Endodermal cell (in vitro differentiated cells): ENCODE data around the gene EMID1. TPM values are rescaled to one million over a fixed set of nuclear protein-coding genes. Genes with fewer than 3 reads are reported as not detected.

ENCODE experiments used
- DNase-seq: peaks from one replicate; pipeline ENCODE4 v3.0.0-alpha.2; 2017
- H3K27ac ChIP-seq: 2 replicates; pipeline ENCODE4 v1.5.1; 2013; ENCODE audit warnings: mild to moderate bottlenecking, low read depth, low read length, moderate library complexity
- H3K27me3 ChIP-seq: 2 replicates; pipeline ENCODE4 v1.6.1; 2013; ENCODE audit warnings: mild to moderate bottlenecking, low read length, moderate library complexity; ENCODE audit not compliant: insufficient read depth, control insufficient read depth, poor library complexity, severe bottlenecking
- H3K36me3 ChIP-seq: 2 replicates; pipeline ENCODE4 v1.7.0; 2013; ENCODE audit warnings: mild to moderate bottlenecking, low read length, moderate library complexity; ENCODE audit not compliant: control insufficient read depth, insufficient read depth
- H3K4me1 ChIP-seq: one replicate; pipeline ENCODE4 v1.7.0; 2013; ENCODE audit warnings: low read length; ENCODE audit not compliant: control insufficient read depth, insufficient read depth
- H3K4me3 ChIP-seq: 2 replicates; pipeline ENCODE4 v1.5.1; 2013; ENCODE audit warnings: mild to moderate bottlenecking, low read length, moderate library complexity
- H3K9ac ChIP-seq: 2 replicates; pipeline ENCODE4 v1.6.1; 2013; ENCODE audit warnings: mild to moderate bottlenecking, low read length, moderate library complexity; ENCODE audit not compliant: poor library complexity, severe bottlenecking; ENCODE audit errors: extremely low read depth
- H3K9me3 ChIP-seq: 2 replicates; pipeline ENCODE4 v1.6.1; 2013; ENCODE audit warnings: mild to moderate bottlenecking, low read length, moderate library complexity; ENCODE audit not compliant: control insufficient read depth
- H3K27ac Mint-ChIP-seq: 2 replicates; pipeline ENCODE4 v1.8.0; 2020; ENCODE audit warnings: mixed read lengths
- H3K27me3 Mint-ChIP-seq: 2 replicates; pipeline ENCODE4 v1.8.0; 2021; ENCODE audit warnings: mild to moderate bottlenecking, mixed read lengths; ENCODE audit not compliant: insufficient read depth
- H3K36me3 Mint-ChIP-seq: 2 replicates; pipeline ENCODE4 v1.8.0; 2020; ENCODE audit warnings: low read depth, mixed read lengths
- H3K4me1 Mint-ChIP-seq: 2 replicates; pipeline ENCODE4 v1.8.0; 2020; ENCODE audit warnings: mixed read lengths
- H3K4me3 Mint-ChIP-seq: 2 replicates; pipeline ENCODE4 v1.8.0; 2020; ENCODE audit warnings: mild to moderate bottlenecking, moderate library complexity, mixed read lengths
- H3K9me3 Mint-ChIP-seq: 2 replicates; pipeline ENCODE4 v1.8.0; 2020; ENCODE audit warnings: mild to moderate bottlenecking, mixed read lengths
- WGBS, 2 experiments: methylation state at CpG; one replicate each; pipeline versions ENCODE4 v1.1.5 to v1.1.7; 2013; ENCODE audit warnings: missing lambda C conversion rate in 2 of 2, mixed read lengths in 1 of 2; ENCODE audit not compliant: insufficient coverage in 1 of 2, insufficient read length in 1 of 2; 5-methylcytosine and 5-hydroxymethylcytosine counted together
- total RNA-seq, 2 donors: library from RNA; stranded (reverse); fragmentation: NEBNext Ultra II Directional in 1 of 2; extraction: Animal tissue kit (Norgen Biotek cat#: 25700) in 1 of 2; gene quantifications; 2 replicates in 1 of 2; 3 replicates in 1 of 2; pipeline ENCODE4 v1.2.1, GENCODE V29; 2021
- TF ChIP-seq, protein P1 (sequence below): fragments of 200-600 bp; sonication (generic); conservative IDR thresholded peaks from 2 replicates; pipeline ENCODE4 v1.5.0; 2021; ENCODE audit warnings: antibody characterized with exemption, mild to moderate bottlenecking

EMID1 gene
- total RNA-seq, 2 donors from 2014 or later: 19.8 to 41.8 TPM

DNA sequence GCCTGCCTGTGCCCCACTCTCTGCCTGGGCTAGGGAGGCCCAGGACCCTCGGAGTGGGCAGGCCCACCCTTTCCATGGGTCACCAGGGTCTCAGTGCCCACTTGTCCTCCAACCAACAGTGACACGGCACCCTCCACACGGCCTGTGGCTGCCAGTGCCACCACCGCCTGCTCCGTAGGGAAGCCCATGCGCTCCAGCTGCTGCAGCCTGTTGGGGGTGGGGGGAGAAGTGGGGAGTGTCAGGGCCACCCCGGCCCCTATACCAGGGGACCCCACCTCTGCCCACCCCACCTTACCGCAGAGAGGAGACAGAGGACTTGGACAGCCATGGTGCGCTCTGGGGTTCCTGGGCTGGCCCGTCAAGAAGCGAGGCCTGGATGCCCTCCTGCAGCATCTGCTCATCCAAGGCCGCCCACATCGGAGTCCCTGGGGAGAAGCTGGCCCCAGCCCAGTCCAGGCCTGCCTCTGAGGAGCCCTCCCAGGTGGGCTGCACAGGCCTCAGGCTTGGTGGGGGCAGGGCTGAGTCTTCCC lies 54.4 kb downstream of the EMID1 start:
- Histone ChIP-seq H3K4me1 (no peaks in the 10 kb centered on the region), H3K9ac (no peak overlapping the region), H3K4me3 (no peak overlapping the region), H3K36me3 (peaks cover 11% of the 10 kb centered on the region), H3K27ac (no peak overlapping the region), H3K9me3 (no peaks in the 10 kb centered on the region), H3K27me3 (no peaks in the 10 kb centered on the region)
- TF ChIP-seq, protein P1, sequence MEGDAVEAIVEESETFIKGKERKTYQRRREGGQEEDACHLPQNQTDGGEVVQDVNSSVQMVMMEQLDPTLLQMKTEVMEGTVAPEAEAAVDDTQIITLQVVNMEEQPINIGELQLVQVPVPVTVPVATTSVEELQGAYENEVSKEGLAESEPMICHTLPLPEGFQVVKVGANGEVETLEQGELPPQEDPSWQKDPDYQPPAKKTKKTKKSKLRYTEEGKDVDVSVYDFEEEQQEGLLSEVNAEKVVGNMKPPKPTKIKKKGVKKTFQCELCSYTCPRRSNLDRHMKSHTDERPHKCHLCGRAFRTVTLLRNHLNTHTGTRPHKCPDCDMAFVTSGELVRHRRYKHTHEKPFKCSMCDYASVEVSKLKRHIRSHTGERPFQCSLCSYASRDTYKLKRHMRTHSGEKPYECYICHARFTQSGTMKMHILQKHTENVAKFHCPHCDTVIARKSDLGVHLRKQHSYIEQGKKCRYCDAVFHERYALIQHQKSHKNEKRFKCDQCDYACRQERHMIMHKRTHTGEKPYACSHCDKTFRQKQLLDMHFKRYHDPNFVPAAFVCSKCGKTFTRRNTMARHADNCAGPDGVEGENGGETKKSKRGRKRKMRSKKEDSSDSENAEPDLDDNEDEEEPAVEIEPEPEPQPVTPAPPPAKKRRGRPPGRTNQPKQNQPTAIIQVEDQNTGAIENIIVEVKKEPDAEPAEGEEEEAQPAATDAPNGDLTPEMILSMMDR: no peak
- Mint-ChIP-seq H3K4me1 (no peaks in the 10 kb centered on the region), H3K27me3 (no peaks in the 10 kb centered on the region), H3K9me3 (no peaks in the 10 kb centered on the region), H3K4me3 (no peak overlapping the region), H3K27ac (no peak overlapping the region), H3K36me3 (peaks cover 10% of the 10 kb centered on the region)
- 92 to 96% methylated on average over 2 to 13 of the region's 13 CpGs for WGBS, 2 experiments
- peak; percentile 42 for DNase-seq

DNA sequence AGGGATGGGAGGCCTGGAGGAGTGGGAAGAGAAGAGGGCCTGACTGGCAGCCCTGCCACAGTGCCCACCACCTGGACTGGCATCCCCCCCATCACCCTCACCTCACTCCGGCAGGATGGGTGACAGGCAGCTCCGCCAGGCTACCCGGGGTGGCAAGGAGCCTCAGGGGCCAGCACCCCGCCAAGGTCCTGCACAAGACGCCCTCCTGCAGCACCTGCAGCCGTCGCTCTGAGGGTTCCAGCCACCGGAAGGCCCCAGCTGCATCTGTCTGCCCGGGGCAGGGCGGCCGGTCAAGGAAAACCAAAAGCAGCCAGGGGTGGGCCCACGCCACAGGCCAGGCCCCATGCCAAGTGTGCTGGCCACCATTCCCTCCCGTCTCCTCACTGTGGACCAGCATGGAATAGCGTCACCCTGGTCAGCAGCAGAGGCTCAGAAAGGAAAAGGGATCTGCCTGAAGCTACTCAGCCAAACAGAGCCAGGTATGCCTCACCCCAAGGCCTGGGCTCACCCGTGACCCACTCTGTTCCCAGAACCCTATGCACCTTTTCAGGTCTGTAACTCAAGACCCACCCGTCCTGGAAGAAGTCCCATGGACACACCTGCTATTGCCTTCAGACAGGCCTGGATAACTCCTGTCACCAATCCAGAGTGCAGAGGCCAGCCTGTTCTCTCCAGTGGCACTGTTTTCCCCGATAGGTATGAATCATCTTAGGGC lies 55.1 kb downstream of the EMID1 start:
- H3K4me3 Mint-ChIP-seq: no peak overlapping the region
- no peaks in the 10 kb centered on the region for H3K4me1 Mint-ChIP-seq
- WGBS, 2 experiments: 96% methylated on average over 14 to 17 of the region's 17 CpGs

DNA sequence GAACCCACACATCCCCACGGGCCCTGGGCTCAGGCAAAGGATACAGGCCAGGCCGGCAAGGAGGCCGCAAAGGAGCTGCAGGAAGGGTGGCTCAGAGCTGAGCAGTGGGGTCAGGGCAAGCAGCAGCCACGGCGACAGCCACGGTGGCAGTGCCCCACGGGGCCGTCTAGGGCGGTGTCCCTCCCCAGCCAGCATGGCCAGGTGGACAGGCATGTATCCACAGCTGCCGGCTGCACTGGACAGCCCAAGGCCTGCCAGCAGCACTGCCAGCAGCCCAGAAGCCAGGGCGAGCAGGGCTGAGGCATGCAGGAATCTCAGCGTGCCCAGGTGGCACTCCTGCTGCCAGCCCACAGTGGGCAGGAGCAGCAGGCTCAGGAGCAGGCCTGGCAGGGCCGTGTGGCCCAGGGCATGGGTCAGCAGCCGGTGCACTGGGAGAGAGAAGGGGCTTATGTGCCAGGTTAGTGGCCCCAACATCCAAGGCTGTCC lies 58.1 kb downstream of the EMID1 start:
- no peaks in the 10 kb centered on the region for H3K9me3 Mint-ChIP-seq
- H3K4me3 ChIP-seq: no peak overlapping the region
- H3K27ac Mint-ChIP-seq: no peak overlapping the region
- peaks cover 25% of the 10 kb centered on the region for H3K36me3 Mint-ChIP-seq
- peaks cover 24% of the 10 kb centered on the region for H3K36me3 ChIP-seq
- H3K4me1 ChIP-seq: peaks cover 12% of the 10 kb centered on the region
- no peak overlapping the region for H3K4me3 Mint-ChIP-seq
- H3K27me3 Mint-ChIP-seq: peaks cover 2% of the 10 kb centered on the region
- H3K9me3 ChIP-seq: no peaks in the 10 kb centered on the region
- TF ChIP-seq, protein P1: no peak
- H3K27me3 ChIP-seq: no peaks in the 10 kb centered on the region
- no peak for DNase-seq
- H3K9ac ChIP-seq: no peak overlapping the region
- 94% methylated on average over 3 to 14 of the region's 14 CpGs for WGBS, 2 experiments
- peaks cover 9% of the 10 kb centered on the region for H3K4me1 Mint-ChIP-seq
- H3K27ac ChIP-seq: no peak overlapping the region

More for the DNA sequence above, 55.1 kb downstream of the EMID1 start:
- Histone ChIP-seq H3K27me3 (no peaks in the 10 kb centered on the region), H3K9ac (no peak overlapping the region), H3K36me3 (peaks cover 18% of the 10 kb centered on the region), H3K9me3 (no peaks in the 10 kb centered on the region), H3K27ac (no peak overlapping the region), H3K4me1 (peaks cover 2% of the 10 kb centered on the region), H3K4me3 (no peak overlapping the region)
- DNase-seq: no peak
- Mint-ChIP-seq H3K27me3 (no peaks in the 10 kb centered on the region), H3K27ac (peak overlapping the region; percentile 13), H3K36me3 (peaks cover 12% of the 10 kb centered on the region), H3K9me3 (no peaks in the 10 kb centered on the region)
- TF ChIP-seq, protein P1: no peak
